GM18526 (cell line): ENCODE data around the gene DOCK10.

Experiments used
- POLR2A ChIP-seq: IDR thresholded peaks from 3 replicates; pipeline ENCODE4 v1.6.1; 2011; ENCODE audit not compliant: insufficient read length; ENCODE audit errors: extremely low read depth

DOCK10 gene

GRCh38 chr2:225006730-225007129, 35.5 kb downstream of the DOCK10 start:
- no peak for TF ChIP-seq POLR2A

DNA sequence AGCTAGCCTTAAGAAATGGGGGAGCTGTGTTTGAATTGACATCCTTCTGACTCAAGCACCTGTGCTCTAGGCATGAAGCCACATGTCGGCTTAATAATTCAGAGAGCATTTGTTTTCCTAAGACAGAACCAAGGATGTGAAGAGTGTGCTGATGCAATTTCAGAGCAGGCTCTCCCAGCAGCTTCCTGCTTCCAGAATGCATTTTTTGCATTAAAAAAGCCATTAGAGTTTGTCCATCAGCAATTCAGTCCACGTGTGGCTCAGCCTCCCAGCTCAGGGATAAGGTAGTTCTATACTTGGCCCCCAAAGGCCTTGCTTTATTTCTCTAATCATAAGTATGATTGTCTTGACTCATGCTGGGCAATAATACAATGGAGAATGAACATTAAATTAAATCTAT, 37.7 kb downstream of the DOCK10 start:
- TF ChIP-seq POLR2A = no peak

GRCh38 chr2:225002656-225003045, 39.6 kb downstream of the DOCK10 start:
- no peak for TF ChIP-seq POLR2A

DNA sequence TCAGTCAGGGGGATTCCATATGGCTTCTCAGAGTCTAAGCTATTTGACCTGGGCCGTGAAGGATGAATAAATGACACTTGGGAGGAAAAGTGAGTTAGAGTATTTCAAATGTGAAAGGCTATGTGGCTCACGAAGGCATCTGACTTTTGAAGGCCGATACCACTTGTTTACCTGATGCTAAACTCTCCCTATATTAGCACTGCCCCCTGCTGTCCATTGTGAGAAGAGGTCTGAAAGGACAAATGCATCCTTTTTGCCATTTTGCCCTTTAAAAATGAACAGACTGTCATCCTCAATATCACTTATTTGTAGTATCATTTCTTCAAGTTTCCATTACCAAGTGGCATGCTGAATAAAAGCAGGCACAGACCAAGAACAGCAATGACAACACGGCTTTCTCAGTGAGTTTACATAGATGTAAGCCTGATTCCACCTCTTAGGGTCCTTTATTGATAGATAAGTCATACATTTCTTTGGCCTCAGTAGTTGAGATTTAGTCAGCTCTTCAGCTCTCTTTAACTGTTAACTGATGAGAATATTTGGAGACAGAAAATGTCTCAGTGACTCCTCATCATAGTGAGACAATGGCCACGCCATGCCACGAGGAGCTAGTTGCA, 40.1 kb downstream of the DOCK10 start:
- no peak for TF ChIP-seq POLR2A

DNA sequence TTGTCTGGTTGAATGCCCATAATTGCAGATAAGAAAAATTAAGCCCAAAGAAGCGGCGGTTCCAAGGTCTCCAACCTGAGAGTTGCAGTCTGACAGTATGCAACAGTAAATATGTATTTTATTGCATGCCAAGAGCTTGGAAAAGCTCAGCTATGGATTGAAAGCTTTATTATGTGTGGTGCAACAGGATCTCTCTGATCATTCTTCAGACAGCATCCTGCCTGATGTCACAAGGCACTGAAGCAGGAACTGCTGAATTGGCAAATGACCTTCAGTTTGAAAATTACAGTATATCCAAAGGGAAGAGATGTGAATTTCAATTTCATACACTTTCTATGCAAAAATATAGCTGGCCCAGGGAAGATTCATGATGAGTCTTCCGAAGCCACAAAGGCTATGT, 42.5 kb downstream of the DOCK10 start:
- no peak for TF ChIP-seq POLR2A

- no peak for TF ChIP-seq POLR2A
Observed at GRCh38 chr2:224999321-224999720, 42.9 kb downstream of the DOCK10 start.

GRCh38 chr2:224997802-224998201, 44.5 kb downstream of the DOCK10 start:
- no peak for TF ChIP-seq POLR2A

DNA sequence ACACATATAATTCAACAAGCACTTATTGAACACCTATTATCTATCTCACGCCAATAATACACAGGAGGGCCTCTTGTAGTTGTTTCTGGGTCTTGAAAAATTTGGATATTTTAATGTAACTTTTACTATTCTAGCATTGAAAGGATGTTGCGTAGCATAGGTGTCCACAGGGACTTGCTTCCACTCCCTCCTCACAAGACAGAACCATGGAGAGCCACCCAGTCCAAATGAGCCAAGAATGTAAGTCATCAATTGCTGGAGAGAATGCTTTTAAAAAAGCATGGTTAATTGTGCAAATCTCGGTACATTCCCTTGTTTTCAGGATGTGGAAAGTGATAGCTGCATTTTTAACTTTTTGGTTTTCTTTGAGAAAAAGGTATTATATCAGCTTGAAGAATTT, 46.8 kb downstream of the DOCK10 start:
- no peak for TF ChIP-seq POLR2A

DNA sequence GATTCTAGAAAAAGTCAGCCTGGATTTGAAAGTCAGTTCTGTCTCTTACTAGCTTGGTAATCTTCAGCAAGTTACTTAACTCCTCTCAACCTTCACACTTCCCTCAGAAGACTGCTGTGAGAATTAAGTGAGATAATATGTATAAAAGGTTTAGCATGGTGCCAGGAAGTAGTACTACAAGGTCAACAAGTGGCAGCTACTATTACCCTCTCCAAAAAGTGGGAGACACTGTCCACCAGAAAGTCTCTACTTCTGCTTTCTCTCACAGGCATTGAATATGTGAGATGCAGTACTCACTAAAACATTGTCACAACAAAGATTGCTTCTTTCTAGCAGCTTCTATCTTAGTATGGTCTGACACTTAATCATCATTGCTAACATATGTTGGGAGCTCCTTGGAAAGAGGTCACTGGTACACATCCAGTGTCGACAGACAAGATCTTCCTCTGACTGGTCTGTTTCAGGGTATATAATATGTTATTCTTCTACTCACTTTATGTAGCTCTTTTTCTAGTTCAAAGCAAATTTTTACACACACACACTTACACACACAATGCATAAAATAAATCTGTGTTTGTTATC, 47.9 kb downstream of the DOCK10 start:
- no peak for TF ChIP-seq POLR2A

DNA sequence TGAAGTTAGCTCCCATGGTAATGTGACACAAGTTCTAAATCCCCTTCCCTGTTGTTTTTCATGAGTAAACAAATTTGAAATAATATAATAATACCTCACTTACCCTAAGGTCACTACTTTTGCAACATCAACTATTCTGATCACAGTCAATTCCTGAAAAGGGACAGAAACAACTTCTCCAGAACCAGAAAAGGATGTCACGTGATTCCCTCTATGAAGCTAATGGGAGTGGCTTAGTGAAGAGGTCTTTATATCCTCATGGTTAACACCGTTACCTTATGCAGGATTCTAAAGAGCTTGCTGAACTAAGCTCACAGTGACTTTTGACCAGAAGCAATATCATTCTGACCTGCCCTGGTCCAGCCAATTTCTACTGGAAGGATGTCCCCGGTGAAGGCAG, 51.6 kb downstream of the DOCK10 start:
- no peak for TF ChIP-seq POLR2A

GRCh38 chr2:224987733-224988132, 54.5 kb downstream of the DOCK10 start:
- TF ChIP-seq POLR2A = no peak

- TF ChIP-seq POLR2A = no peak
Observed at GRCh38 chr2:224986477-224986876, 55.8 kb downstream of the DOCK10 start.

- TF ChIP-seq POLR2A = no peak
Observed at GRCh38 chr2:224984637-224985036, 57.6 kb downstream of the DOCK10 start.

- TF ChIP-seq POLR2A = no peak
Observed at GRCh38 chr2:224983712-224984554, 58.3 kb downstream of the DOCK10 start.

- no peak for TF ChIP-seq POLR2A
Observed at GRCh38 chr2:224982910-224983711, 59.2 kb downstream of the DOCK10 start.
